Sigmoid colon (tissue), 7 donors: ENCODE data around the gene FBXO44. TPM values are rescaled to one million over a fixed set of nuclear protein-coding genes. Genes with fewer than 3 reads are reported as not detected.

Experiments
- DNase-seq: peaks from one replicate; pipeline ENCODE4 v3.0.0-alpha.2; 2019
- H3K27ac ChIP-seq, 4 donors: fragments of 200-600 bp; sonication (generic); one replicate each; pipeline ENCODE4 v1.5.1; 2016 to 2019; ENCODE audit warnings: mild to moderate bottlenecking in 1 of 4
- H3K27me3 ChIP-seq, 3 donors: fragments of 200-600 bp; sonication (generic); one replicate each; pipeline ENCODE4 v1.5.1; 2019; ENCODE audit warnings: mild to moderate bottlenecking in 1 of 3
- H3K36me3 ChIP-seq, 4 donors: fragments of 200-600 bp; sonication (generic); one replicate each; pipeline ENCODE4 v1.5.1; 2016 to 2019
- H3K4me1 ChIP-seq, 4 donors: fragments of 200-600 bp; sonication (generic); one replicate each; pipeline ENCODE4 v1.5.1; 2017 to 2019
- H3K4me3 ChIP-seq, 4 donors: fragments of 200-600 bp; sonication (generic); one replicate each; pipeline ENCODE4 v1.5.1; 2017 to 2019; ENCODE audit warnings: mild to moderate bottlenecking in 2 of 4, moderate library complexity in 1 of 4
- H3K9me3 ChIP-seq, 4 donors: fragments of 200-600 bp in 3 of 4; sonication (generic) in 3 of 4; one replicate each; pipeline versions ENCODE4 v1.5.1 to v1.6.1; 2013 to 2019
- EP300 ChIP-seq, 4 donors: sonication (generic); formaldehyde crosslinking; IDR thresholded peaks; one replicate each; pipeline ENCODE4 v1.6.1; 2017; ENCODE audit warnings: antibody characterized with exemption in 4 of 4
- POLR2A ChIP-seq, 2 donors: fragments of 450-650 bp; IDR thresholded peaks; one replicate each; pipeline ENCODE4 v1.6.1; 2016; ENCODE audit warnings: antibody characterized with exemption in 2 of 2, mild to moderate bottlenecking in 2 of 2, moderate library complexity in 2 of 2
- POLR2AphosphoS5 ChIP-seq, 4 donors: sonication (generic); formaldehyde crosslinking; IDR thresholded peaks; one replicate each; pipeline ENCODE4 v1.6.1; 2017; ENCODE audit warnings: antibody characterized with exemption in 4 of 4
- WGBS, 2 donors: extraction: QIAGEN DNeasy Blood & Tissue Kit; methylation state at CpG; one replicate each; pipeline ENCODE4 v1.1.7; 2013; 5-methylcytosine and 5-hydroxymethylcytosine counted together
- intact Hi-C: fragments of 100-400 bp; cut with DNase I; formaldehyde crosslinking; loops from one replicate; pipeline ENCODE4 v1.15.1; 2023
- polyA plus RNA-seq, 3 donors: library from polyadenylated mRNA; stranded (reverse); fragments of 200-250 nt; gene quantifications; one replicate each; pipeline ENCODE4 v1.2.3, GENCODE V29; 2013
- total RNA-seq, 4 donors: library from RNA; depleted of rRNA; stranded (reverse); fragments of >200 nt; gene quantifications; one replicate each; pipeline ENCODE4 v1.1.0, GENCODE V29; 2016
- TF ChIP-seq, protein P1 (sequence below), 4 experiments: fragments of 450-650 bp in 3 of 4; fragments of 200-600 bp in 1 of 4; IDR thresholded peaks; one replicate each; pipeline ENCODE4 v1.5.1; 2016 to 2019; ENCODE audit warnings: antibody characterized with exemption in 4 of 4, mild to moderate bottlenecking in 3 of 4, moderate library complexity in 2 of 4
- donor health status: healthy with polysubstance abuse.
- donor health status: Bipolar disorder and iron deficiency.
- donor health status: healthy.

The FBXO44 gene
- total and polyA plus RNA-seq, 7 donors: 1.6 to 27.3 (median 14.2) TPM

DNA sequence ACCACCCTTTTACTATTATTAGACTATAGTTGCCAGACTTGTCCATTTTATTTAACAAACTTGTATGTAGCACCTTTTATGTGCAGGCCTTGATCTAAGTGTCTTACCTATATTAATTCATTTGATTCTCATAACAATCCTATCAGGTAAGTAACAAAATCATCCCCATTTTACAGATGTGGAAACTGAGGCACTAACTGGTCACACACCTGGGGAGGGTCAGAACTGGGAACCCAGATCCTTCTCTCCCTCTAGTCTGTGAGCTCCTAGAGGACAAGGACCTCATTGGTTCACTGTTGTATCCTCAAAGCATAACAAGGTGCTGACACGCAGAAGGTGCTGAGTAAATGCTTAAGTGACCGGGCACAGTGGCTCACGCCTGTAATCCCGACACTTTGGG, 15.3 kb upstream of the FBXO44 start:
- Histone ChIP-seq H3K27ac (no peak overlapping the region), H3K9me3 (no peaks in the 10 kb centered on the region), H3K36me3 (no peaks in the 10 kb centered on the region), H3K4me3 (no peak overlapping the region), H3K27me3 (peaks cover 0 to 22% (median 0%) of the 10 kb centered on the region in 3 donors), H3K4me1 (no peaks in the 10 kb centered on the region)
- WGBS, 2 donors: 87 to 88% methylated on average over 4 of the region's 4 CpGs
- TF ChIP-seq POLR2A (IDR thresholded peaks at IDR 0.05): no peak
- TF ChIP-seq, protein P1, sequence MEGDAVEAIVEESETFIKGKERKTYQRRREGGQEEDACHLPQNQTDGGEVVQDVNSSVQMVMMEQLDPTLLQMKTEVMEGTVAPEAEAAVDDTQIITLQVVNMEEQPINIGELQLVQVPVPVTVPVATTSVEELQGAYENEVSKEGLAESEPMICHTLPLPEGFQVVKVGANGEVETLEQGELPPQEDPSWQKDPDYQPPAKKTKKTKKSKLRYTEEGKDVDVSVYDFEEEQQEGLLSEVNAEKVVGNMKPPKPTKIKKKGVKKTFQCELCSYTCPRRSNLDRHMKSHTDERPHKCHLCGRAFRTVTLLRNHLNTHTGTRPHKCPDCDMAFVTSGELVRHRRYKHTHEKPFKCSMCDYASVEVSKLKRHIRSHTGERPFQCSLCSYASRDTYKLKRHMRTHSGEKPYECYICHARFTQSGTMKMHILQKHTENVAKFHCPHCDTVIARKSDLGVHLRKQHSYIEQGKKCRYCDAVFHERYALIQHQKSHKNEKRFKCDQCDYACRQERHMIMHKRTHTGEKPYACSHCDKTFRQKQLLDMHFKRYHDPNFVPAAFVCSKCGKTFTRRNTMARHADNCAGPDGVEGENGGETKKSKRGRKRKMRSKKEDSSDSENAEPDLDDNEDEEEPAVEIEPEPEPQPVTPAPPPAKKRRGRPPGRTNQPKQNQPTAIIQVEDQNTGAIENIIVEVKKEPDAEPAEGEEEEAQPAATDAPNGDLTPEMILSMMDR (IDR thresholded peaks at IDR 0.05): no peak
- no peak for TF ChIP-seq EP300 (IDR thresholded peaks at IDR 0.05)
- no peak for TF ChIP-seq POLR2AphosphoS5 (IDR thresholded peaks at IDR 0.05)
- intact Hi-C loops: no loop called here
- DNase-seq: no peak

DNA sequence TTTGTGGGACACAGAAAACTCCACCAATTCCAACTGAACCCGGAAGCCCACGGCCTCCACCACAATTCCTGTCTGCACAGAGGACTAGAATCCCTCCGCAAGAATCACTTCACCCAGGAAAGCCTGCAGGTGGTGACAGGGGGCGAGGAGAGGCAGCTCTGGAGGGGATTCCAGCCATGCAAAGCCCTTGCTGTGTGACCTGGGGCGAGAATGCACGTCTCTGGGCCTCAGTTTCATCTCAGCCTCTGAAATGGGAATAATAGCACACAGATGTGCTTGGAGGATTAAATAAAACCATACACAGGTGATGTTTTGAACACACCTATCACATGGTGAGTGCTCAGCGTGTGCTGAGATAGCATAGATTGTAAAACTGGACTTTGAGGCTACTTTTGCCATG, 14.6 kb upstream of the FBXO44 start:
- Histone ChIP-seq H3K4me3 (no peak overlapping the region), H3K36me3 (no peaks in the 10 kb centered on the region), H3K27ac (no peak overlapping the region), H3K4me1 (no peaks in the 10 kb centered on the region), H3K27me3 (peaks cover 0 to 17% (median 0%) of the 10 kb centered on the region in 3 donors), H3K9me3 (no peaks in the 10 kb centered on the region)
- WGBS, 2 donors: 49 to 74% methylated on average over 7 of the region's 7 CpGs
- TF ChIP-seq, protein P1 (IDR thresholded peaks at IDR 0.05): no peak
- TF ChIP-seq POLR2AphosphoS5 (IDR thresholded peaks at IDR 0.05): no peak
- TF ChIP-seq EP300 (IDR thresholded peaks at IDR 0.05): no peak
- no peak for TF ChIP-seq POLR2A (IDR thresholded peaks at IDR 0.05)
- DNase-seq: no peak
- intact Hi-C loops: loop anchor here (5.0 kb wide), 1 partner anchor 303 kb away; no protein-coding TSS in a partner anchor

DNA sequence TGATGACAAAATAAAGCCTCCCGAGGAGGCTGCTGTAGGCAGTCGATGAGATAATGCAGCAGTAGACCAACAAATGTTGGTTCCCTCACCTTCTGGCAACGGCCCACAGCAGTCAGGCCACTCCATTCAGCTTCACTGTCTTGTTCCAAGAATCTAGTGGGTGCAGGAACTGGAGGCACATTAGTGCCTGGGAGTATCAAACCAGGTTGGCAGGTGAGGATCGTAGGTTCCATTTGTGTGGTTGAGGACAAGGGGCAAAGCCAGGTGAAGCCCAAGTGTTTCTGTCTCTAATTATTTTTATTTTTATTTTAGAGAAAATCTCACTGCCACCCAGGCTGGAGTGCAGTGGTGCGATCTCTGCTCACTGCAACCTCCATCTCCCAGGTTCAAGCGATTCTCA, 13.7 kb upstream of the FBXO44 start:
- WGBS, 2 donors: 63 to 73% methylated on average over 6 of the region's 6 CpGs
- intact Hi-C loops: loop anchor here (5.0 kb wide), 1 partner anchor 304 kb away; no protein-coding TSS in a partner anchor

DNA sequence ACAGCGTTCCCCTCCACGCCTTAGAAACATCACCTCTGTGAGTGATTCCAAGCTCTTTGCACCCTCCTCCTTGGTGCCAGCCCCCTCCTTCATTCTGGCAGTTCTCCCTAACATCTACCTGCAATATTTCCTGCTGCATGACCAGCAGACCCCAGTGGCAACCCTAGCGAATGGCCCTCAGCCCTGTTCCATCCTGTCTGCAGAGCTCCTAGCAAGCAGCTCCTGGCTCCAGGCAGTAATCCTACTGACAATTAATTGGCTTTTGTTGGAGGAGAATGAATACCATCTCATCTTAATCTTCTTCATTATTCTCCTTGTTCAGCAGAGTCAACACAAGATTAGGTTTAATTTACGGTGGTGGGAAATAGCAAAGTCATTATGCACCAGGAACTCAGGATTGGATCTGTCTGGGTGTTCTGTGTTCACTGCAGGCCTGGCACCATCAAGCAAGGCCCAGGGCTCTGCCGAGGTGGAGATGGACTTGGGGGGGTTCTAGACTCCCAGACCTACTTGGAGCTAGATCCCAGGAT, 12.8 kb upstream of the FBXO44 start:
- no peak overlapping the region for H3K4me3 ChIP-seq
- DNase-seq: no peak
- no peaks in the 10 kb centered on the region for H3K4me1 ChIP-seq
- no peaks in the 10 kb centered on the region for H3K36me3 ChIP-seq
- peaks cover 0 to 23% (median 7%) of the 10 kb centered on the region in 3 donors for H3K27me3 ChIP-seq
- 46 to 66% methylated on average over 5 of the region's 5 CpGs for WGBS, 2 donors
- TF ChIP-seq POLR2AphosphoS5 (IDR thresholded peaks at IDR 0.05): no peak
- TF ChIP-seq, protein P1 (IDR thresholded peaks at IDR 0.05): no peak
- TF ChIP-seq POLR2A (IDR thresholded peaks at IDR 0.05): no peak
- TF ChIP-seq EP300 (IDR thresholded peaks at IDR 0.05): no peak
- H3K27ac ChIP-seq: no peak overlapping the region
- no peaks in the 10 kb centered on the region for H3K9me3 ChIP-seq
- intact Hi-C loops: loop anchor here (1.0 to 5.0 kb wide), 3 partner anchors 305 to 603 kb away; no protein-coding TSS in a partner anchor

More for the DNA sequence above, 13.7 kb upstream of the FBXO44 start:
- Histone ChIP-seq H3K4me1 (no peaks in the 10 kb centered on the region), H3K27ac (no peak overlapping the region), H3K4me3 (no peak overlapping the region), H3K36me3 (no peaks in the 10 kb centered on the region), H3K27me3 (peaks cover 0 to 18% (median 0%) of the 10 kb centered on the region in 3 donors), H3K9me3 (no peaks in the 10 kb centered on the region)
- no peak for TF ChIP-seq POLR2AphosphoS5 (IDR thresholded peaks at IDR 0.05)
- no peak for TF ChIP-seq POLR2A (IDR thresholded peaks at IDR 0.05)
- TF ChIP-seq EP300 (IDR thresholded peaks at IDR 0.05): no peak
- TF ChIP-seq, protein P1 (IDR thresholded peaks at IDR 0.05): no peak
- no peak for DNase-seq
